VCaP (cell line): ENCODE measurements around the gene IL3.

Experiments
- H3K27ac ChIP-seq: fragments of 450-650 bp; 2 replicates; pipeline ENCODE4 v1.5.1; 2017
- TF ChIP-seq, protein P1 (sequence below): fragments of 450-650 bp; conservative IDR thresholded peaks from 2 replicates; pipeline ENCODE4 v1.5.1; 2017; ENCODE audit warnings: mild to moderate bottlenecking, moderate library complexity

IL3 gene

DNA sequence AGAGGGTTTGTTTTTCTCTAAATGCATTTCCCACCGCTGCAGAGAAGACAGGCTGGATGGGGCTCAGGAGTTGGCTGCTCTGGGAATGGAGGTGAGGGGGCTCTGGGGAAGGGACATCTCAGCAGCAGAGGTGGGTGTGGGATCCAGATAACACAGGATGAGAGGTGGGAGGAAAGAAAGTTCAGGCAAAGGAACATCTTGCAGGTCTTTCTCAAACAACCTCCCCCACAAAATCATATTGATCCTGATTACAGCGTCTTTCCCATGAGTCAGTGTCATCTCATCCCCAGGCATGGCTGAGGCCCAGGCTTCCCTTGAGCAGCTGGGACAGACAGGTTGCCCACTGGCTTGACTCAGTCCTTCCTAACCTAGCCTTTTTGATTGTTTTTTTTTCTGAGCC, 37.7 kb upstream of the IL3 start:
- TF ChIP-seq, protein P1, sequence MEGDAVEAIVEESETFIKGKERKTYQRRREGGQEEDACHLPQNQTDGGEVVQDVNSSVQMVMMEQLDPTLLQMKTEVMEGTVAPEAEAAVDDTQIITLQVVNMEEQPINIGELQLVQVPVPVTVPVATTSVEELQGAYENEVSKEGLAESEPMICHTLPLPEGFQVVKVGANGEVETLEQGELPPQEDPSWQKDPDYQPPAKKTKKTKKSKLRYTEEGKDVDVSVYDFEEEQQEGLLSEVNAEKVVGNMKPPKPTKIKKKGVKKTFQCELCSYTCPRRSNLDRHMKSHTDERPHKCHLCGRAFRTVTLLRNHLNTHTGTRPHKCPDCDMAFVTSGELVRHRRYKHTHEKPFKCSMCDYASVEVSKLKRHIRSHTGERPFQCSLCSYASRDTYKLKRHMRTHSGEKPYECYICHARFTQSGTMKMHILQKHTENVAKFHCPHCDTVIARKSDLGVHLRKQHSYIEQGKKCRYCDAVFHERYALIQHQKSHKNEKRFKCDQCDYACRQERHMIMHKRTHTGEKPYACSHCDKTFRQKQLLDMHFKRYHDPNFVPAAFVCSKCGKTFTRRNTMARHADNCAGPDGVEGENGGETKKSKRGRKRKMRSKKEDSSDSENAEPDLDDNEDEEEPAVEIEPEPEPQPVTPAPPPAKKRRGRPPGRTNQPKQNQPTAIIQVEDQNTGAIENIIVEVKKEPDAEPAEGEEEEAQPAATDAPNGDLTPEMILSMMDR, result no peak

DNA sequence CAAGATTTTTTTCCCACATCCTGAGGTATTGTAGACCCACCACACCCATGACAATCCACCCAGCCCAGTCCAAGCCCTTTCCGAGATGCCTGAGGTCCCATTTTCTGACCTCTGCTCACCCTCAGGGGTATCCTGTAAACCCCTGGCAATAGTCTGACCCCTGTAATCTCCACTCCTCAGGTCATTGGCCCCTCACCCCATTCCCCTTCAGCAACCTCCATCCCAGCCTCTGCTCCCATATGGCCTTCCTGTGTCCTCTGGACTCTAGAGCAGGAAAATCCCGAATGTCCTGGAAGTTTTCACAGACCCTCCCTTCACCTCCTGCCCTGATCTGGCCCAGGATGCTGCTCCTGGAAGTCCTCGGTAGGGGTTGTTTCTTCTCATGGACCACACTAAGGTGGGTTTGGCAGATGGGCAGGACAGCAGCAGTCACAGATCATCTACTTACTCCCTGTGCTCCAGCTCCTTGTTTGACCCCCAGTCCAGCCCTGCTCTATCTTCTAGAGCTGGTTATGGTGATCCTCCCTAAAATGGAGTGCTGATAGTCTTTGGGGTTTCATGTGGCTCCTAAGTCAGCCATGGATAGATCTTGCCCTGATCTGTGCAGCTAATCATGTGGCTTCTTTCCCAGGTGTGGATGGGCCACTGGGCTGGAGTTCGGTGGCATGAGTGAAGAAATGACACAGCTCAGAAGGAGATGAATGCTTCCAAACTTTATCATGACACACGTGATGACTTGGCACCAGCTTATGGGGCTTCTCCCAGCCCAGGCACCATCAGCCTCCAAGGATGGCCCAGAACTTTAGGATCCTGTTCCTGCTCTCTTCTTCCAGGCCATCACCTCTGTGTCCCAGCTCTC, 37.0 kb upstream of the IL3 start:
- no peak overlapping the region for H3K27ac ChIP-seq
- TF ChIP-seq, protein P1, result no peak

More for the DNA sequence above, 37.7 kb upstream of the IL3 start:
- no peak overlapping the region for H3K27ac ChIP-seq

DNA sequence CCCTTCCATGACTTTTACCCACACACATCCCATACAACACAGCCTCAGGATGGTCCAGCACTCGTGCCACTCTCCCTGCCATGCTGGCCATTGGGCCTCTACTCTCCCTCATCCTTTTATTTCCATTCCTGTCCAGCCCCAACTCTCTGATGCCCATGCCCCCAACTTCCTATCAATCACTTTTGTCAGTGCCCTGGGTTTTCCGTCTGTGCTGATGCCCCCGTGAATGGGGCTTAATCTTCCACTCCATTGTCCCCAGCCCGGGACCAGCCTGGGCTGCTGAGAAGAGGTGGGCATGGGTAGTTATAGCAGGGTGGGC, 36.4 kb upstream of the IL3 start:
- no peak overlapping the region for H3K27ac ChIP-seq
- TF ChIP-seq, protein P1, result no peak

DNA sequence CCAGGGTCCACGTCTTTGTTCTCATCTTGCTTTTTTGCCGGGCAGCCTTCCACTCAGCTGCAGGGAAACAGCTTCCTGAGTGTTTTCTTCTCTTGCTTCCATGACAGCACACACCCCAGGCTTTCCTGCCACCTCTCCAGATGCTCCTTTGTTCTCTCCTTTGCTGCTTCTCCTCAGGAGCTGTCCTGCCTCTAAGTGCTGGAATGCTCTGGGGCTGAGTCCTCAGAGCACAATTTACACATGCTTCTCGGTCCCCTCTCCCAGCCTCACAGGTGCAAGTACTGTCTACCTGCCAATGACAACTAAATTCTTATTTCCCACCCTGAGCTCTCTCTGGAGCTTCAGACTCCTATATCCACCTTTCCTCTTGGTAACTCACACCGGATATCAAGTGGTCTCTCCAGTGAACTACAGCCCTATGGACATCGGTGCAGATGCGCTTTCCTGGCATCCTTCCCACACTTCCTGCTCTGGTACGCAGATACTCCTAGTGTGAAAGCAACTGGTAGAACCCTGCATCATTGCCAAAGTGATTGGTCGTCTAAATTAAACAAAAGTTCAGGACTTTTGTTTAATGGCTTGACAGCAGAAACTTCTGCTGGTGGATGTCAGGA, 35.6 kb upstream of the IL3 start:
- H3K27ac ChIP-seq, result no peak overlapping the region
- TF ChIP-seq, protein P1, result no peak

DNA sequence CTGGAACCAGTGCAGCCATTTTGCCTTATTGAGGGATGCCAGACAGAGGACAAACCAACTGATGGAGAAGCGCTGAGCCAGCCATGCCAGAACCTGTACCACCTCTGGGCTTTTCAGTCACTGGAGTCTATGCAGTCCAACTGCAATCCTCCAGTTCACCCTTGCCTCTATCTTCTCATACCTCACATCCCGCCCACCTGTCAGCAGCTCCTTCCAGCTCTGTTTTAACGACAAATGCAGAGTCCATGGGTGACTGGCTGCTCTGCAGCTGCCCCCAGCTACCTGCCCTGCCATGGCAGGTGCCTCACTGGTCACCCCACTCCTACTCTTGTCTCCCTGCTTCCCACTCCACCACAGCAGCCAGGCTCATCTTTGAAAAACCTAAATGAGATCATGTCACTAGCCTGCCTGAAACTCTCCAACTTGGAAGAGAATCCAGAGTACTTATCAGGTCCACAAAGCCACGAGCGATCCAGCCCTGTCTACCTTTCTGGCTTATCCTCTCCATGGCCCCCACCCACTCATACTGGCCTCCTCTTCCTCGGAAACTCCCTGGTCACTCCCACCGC, 35.0 kb upstream of the IL3 start:
- H3K27ac ChIP-seq, result no peak overlapping the region
- TF ChIP-seq, protein P1, result no peak

DNA sequence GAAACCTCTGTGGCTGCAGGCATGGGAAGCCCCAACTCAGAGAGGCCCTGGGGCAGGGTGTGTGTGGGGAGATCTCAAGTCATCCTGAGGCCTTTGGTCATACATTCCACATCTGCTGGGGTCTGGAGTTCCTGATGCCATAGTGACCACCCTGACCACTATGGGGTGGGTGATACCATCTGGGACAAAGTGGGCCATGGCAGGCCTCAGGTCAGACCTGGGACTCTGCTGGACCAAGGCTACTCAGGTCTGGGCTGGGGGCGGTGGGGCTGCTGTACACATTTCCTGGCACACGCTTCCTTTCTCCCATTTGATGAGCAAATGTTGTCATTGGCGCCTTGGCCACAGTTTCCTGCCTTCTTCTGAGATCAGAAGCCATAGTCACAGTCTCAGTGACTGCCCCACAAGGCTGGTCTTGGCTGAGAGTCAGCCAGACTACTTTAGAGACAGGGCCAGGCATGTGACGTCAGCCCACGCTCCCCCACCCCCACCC, 33.9 kb upstream of the IL3 start:
- TF ChIP-seq, protein P1, result no peak

DNA sequence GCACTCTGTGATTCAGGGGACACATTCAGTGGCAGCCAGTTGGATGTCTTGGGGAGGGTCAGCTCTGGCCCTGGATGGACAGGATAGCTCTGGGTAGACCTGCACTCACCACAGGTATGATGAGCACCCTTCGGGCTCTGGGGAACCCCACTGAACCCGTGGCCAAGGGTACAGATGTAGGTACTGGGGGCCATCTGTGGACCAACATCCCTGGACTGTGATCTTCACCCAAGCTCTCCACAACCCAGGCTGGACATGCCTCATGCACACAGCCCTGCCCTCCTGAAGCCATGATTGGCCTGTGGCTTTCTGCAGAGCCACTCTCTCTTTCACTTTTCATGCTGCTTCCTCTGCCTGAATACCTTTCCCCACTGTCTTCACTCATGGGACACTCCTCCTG, 33.4 kb upstream of the IL3 start:
- no peak overlapping the region for H3K27ac ChIP-seq

More for the DNA sequence above, 33.9 kb upstream of the IL3 start:
- H3K27ac ChIP-seq, result no peak overlapping the region

More for the DNA sequence above, 33.4 kb upstream of the IL3 start:
- TF ChIP-seq, protein P1, result no peak
